IPS-NIHi7 (cell line): ENCODE results near the gene PHF21B.

Experiments
- DNase-seq: peaks from one replicate; pipeline ENCODE4 v3.0.0; 2012; ENCODE audit warnings: mixed read lengths; ENCODE audit errors: extremely low spot score

The PHF21B gene

DNA sequence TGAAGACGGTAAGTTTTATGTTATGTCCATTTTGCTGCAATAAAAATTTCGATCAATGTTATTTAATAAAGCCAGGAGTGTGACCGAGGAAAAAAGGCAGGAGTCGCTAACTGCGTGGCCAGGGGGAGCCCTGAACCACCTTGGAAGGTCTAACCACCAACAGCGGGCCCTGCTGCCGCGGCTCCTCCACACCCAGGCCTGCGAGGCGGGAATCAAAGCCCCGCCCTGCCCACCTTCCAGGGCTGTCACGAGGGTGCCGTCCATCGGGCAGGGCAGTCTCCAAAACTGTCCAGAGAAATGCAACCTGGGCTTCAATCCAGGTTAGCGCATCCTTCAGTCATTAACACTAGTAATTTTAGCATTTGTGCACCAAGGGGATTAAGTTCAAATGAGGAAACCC lies 19.0 kb downstream of the PHF21B start:
- DNase-seq: no peak

DNA sequence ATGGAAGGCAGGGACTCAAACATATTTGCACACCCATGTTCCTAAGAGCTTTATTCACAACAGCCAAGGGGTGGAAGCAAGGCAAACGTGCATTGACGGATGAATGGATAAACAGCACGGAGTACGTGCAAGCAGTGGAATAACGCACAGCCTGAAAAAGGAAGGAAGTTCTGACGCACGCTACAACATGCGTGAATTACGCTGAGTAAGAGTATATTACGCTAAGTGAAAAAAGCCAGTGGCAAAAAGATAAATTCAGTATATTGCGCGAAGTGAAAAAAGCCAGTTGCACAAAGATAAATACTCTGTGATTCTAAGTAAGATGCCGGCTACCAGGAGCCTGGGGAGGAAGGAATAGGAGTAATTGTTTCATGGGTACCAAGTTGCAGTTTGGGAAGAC lies 19.5 kb downstream of the PHF21B start:
- no peak for DNase-seq

DNA sequence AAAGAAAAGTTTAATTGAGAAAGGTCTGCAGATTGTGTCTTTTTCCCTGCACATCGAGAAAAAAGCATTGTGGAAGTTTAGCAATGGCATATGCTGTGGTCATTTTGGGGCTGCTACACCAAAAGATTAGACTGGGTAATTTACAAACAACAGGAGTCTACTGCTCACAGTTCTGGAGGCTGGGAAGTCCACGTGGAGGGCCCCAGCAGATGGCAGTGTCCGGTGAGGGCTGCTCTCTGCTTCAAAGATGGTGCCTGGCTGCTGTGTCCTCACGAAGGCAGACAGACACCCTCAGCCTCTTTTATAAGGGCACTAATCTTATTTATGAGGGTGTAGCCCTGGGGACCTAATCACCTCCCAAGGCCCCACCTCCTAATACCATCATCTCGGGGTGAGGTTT lies 21.1 kb downstream of the PHF21B start:
- no peak for DNase-seq

DNA sequence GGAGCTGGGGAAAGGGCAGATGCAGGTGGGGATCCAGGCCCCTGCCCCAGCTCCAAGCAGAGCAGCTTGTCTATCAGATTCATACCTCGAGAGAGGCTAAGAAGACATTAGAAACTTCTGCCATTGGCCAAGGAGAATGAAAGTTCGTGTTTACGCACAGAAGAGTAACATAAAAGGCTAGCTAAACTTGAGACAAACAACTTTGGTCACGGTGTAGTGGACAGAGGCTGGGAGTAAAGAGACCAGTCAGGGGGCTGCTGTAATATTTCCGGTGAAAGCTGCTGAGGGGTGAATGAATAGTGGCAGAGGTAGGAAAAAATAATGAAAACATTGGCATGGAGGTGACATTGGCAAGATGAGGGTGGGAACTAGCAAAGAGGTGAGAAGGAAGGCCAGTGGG lies 22.9 kb downstream of the PHF21B start:
- no peak for DNase-seq

DNA sequence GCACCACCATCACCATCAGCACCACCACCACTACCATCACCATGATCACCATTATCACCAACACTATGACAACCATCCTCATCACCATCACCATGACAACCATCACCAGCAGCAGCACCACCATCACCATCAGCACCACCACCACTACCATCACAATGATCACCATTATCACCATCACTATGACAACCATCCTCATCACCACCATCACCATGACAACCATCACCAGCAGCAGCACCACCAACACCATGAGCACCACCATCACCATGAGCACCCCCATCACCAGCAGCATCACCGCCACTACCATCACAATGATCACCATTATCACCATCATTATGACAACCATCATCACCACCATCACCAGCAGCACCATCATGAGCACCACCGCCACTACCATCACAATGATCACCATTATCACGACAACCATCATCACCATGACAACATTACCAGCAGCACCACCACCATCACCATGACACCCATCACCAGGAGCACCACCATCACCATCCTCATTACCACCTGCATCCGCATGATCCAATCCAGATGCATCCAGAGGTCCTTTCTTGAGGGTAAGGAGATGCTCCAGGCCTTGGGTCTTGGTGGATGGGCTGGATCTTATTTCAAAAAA lies 23.8 kb downstream of the PHF21B start:
- DNase-seq: no peak

DNA sequence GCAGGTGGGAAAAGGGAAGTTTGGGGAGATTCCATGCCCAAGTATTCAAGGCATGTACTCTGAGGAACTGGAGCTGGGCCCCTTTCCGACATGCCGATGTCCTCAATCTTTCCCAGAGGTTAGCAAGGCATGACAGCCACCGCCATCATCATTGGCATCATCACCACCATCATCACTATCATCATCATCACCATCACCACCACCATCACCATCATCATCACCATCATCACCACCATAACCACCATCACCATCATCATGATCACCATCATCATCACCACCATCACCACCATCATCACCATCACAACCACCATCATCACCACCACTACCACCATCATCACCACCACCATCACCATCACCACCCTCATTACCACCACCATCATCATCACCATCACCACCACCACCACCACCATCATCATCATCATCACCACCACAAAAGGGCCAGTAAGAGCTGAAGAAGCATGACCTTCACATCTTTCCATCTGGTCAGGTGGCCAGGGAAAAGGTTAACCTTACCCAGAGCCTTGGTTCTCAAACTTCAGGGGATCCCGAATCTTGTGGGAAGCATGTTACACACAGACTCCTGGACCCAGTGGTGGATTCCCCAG lies 25.8 kb downstream of the PHF21B start:
- no peak for DNase-seq

DNA sequence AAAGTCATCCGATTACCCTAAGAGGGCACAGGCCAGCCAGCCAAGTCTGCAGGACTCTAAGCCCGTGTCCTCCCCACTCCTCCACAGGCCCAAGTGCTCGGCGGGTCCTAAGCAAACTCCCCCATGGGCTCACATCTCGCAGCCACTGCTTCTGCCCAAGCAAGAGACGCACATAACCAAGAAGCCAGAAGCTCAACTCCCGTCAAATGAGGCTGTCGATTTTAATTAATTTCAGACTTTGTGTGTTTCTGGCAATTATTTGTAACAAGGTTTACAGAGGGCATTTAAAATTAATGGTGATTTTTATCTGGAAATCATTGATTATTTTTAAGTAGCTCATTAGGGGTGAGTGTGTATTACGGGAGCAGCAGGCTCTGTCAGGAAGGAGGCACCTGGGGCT lies 27.4 kb downstream of the PHF21B start:
- DNase-seq: no peak

DNA sequence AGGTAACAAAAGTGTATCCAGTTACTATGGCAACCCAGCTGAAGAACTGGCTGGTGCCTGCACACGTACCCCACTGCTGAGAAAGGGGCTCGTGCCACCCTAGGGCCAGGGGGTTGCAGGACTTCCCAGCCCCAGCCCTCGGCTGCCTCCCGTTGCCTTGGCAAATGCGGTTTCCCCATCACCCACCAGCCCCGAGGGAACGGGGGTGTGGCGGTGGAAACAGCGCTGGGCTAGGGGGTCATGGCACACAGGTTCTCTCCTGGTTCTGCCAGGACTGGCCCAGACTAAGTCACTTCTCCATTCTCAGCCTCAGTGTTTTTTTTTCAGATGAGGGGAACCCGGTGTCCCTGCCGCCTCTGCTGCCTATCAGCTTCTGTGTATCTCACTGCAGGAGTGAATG lies 27.9 kb downstream of the PHF21B start:
- no peak for DNase-seq

DNA sequence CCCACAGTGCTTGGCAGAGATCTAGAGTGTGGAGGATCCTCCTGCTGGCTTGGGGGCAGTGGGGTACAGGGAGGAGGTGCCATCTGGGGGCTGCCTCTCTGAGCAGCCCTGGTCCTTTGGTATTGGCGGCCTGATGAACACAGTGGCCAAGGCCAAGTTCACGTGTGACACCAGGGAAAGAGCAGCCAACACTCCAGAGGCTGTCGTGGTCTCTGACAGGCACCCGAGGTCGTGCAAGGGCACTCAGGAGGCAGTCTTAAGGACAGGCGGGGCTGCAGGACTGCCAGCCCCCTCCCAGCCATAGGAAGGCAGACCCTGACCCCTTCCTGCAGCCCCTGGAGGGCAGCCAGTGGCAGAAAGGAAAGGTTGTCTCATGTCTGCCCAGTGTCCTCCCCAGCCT lies 30.7 kb downstream of the PHF21B start:
- no peak for DNase-seq

DNA sequence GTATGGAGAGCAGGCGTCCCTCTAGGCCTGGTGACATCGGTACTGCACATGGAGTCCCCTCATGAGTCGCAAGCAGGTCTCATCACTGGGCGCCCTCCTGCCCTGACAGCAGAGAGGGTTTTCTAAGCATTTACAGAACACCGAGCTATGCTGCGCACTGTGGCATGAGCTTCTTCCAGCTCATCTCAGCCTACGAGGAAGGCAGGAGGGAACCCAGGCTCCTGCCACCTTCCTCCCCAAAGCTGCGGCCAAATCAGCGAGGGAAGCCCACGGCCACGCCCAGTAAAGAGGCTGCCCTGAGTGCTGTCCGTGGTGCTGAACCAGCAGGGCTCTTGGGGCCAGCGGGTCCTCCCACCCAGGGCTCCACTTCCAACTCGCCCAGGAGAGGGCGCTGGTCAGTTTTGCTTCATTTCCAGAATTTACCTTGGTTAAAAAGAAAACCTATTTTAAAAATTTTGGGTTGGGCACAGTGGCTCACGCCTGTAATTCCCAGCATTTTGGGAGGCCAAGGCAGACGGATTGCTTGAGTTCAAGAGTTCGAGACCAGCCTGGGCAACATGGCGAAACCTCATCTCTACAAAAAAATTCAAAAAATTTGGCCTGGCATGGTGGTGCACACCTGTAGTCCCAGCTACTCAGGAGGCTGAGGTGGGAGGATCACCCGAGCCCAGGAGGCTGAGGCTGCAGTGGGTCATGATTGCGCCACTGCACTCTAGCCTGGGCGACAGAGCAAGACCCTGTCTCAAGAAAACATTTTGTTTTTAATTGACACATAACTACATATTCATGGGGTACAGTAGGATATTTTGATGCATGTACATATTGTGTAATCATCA lies 34.2 kb downstream of the PHF21B start:
- DNase-seq: peak; percentile 98

DNA sequence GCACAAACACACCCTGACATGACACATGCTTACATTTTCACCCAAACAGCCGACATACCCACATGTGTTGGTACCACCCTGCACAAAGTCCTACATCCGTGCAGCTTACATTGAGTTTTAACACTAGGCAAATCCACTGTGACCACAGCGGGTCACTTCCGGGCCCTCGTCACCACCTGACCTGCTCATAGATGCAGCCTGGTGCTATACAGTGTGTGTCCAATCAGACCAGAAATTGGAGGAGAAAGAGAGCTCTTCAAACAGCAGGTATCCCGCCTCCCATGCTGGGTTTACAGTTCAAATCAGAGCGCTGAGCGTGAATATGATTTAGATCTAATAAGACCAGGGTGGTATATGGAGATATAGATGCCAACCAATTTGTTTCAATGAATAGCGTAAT lies 35.4 kb downstream of the PHF21B start:
- DNase-seq: no peak

DNA sequence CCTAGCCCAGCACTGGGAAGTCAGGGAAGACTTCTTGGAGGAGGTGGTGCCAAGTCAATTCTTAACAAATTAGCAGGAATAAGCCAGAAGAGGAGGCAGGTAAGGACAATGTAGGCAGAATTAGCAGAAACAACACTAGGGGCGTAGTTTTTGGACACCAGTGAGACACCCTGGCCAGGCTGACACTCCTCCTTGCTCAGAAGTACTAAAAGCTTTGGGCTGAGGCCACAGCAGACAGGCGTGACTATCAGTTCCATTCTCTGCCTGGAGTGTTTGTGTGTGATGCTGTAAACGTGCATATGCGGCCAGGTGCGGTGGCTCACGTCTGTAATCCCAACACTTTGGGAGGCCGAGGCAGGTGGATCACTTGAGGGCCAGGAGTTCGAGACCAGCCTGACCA lies 36.0 kb downstream of the PHF21B start:
- DNase-seq: no peak

DNA sequence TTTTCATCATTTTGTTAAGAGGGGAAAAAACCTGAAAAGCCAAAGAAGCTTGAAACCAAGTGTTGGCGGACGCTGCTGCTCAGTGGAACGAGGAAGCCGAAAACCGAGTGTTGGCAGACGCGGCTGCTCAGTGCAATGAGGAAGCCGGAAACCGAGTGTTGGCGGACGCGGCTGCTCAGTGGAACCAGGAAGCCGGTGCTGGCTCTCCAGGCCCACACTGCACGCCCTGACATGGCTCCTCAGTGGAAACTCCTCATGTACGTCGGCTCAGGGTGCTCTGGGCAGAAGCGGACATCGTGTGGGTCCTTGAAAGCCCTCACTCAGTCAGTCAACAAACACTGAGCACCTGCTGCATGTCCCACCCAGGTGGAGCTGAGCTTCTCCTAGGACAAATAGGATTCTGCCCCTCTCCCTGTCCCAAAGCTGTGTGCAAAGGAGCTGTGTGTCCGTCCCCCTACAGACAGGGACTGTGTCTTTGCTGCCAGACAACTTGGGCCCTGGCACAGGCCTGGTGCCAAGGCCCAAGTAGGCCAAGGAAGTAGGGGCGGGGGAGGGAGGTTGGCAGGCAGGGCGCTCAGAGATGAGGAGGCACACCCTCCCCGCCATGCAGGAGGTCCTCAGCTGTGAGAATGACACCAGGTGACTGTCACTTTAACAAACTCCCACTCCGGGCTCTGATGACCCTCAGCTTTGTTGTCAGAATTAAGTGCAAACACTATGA lies 37.3 kb downstream of the PHF21B start:
- DNase-seq: no peak

DNA sequence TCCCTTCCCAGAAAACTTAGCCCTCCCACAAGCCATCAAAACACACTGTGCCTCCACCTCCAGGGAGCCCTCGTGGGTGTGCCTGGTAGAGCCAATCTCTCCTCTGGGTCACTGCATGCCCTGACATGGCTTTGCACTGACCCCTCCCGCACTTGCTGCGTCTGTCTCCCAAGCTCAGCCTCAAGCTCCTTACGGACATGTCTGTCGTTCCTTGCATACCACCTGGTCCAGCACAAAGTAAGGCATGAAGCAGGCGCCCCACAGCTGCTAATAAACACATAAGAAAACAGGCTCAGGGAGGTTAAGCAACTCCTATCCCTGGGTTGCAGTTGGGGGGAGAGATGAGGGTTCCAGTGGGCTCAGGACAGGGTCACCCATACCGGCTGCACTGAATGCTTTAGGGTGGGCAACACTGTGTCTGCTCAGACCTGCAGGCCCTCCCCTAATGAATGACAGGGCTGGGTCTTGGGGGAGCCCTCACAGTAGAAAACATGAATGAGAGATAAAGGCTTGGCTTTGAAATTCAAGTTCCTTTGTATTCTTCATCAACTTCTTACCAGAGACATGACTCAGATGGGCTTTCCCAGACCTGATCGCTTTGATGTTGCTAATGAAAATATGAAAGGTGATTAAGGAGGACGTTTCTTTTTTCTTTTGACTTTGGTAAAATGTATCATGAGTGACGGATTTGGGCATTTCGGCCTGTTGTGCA lies 38.0 kb downstream of the PHF21B start:
- no peak for DNase-seq

DNA sequence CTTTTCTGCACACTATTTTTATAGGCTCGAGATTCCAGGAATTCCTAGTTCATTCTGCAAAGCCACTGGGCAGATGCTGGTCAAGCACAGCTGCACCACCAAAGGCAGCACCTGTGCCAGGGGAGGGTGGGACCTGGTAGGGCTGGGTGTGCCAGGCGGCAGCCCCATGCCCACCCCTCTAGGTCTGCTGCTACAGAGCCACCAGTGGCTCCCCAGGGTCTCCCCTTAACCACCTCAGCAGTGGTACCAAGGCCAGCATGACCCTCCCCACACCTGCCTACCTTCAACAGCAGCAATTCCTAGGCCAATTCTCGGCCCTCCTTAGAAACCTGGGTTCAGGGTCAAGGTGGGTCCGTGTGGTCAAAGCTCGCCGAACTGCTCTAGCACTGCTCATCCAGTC lies 39.5 kb downstream of the PHF21B start:
- no peak for DNase-seq

DNA sequence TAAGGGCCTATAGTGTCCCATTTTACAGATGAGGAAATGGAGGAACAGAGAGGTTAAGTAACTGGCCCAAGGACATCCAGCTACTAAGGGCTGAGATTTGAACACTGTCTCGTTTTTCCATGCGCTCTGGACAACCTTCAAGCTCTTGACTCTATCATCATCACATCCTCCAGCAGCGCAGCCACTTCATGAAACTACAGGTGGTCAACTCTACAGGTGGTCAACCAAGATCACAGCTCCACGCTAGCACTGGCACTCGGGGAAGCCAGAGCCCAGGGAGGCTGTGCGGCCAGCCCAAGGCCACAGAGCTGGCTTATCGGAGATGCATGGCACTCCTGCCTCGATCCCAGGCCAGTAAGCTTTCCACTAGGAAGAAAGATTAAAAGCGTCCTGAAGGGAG lies 40.0 kb downstream of the PHF21B start:
- DNase-seq: no peak

DNA sequence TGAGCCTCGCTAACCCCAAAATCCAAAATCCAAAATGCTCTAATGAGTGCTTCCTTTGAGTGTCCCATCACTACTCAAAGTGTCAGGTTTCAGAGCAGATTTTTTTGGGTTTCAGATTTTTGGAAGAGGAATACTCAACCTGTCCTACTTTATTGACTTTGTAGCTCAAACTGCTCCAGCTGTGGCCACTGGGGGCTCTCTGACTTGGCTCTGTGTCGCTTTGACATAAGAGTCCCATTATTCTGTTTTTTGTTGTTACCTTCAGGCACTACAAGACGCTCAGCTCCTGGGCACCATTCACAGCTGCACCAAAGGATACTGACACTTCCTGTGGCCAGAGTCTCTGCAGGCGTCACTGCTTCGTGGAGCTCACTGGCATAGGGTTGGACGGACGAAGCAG lies 41.1 kb downstream of the PHF21B start:
- DNase-seq: no peak

DNA sequence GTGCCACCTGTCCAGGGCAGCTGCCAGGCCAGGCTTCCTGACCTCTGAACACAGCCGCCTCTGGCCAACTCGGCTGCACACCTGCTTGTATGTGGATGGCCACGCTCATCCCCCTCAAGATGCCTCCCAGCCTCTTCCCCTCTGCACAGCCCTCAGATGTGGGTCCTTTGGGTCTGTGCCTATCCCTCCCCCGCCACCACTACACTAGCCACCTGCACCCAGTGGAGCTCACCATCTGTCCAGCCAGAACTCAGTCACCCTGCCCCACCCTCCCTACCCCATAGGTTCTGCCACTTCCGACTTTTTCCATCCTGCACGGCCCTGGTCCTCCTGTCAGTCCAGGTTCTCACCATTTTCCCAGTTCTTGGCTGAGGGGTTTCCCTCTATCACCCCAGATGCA lies 44.6 kb downstream of the PHF21B start:
- no peak for DNase-seq

DNA sequence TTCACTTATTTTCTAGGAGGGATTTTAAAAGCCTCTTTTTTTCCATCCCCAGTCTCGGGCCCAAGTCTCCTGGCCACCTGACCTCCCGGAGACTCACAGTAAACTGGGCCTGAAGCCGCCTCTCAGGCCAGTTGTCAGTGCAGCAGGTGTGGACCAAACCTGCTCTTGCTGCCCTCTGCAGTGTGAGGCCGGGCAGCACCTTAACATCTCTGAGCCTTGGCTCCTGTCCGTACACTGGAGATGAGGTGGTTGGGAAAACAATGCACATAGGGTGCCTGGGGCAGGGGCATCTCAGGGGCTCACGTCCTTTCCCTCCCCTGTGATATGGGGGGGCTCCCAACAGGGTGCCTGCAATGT lies 45.1 kb downstream of the PHF21B start:
- no peak for DNase-seq

DNA sequence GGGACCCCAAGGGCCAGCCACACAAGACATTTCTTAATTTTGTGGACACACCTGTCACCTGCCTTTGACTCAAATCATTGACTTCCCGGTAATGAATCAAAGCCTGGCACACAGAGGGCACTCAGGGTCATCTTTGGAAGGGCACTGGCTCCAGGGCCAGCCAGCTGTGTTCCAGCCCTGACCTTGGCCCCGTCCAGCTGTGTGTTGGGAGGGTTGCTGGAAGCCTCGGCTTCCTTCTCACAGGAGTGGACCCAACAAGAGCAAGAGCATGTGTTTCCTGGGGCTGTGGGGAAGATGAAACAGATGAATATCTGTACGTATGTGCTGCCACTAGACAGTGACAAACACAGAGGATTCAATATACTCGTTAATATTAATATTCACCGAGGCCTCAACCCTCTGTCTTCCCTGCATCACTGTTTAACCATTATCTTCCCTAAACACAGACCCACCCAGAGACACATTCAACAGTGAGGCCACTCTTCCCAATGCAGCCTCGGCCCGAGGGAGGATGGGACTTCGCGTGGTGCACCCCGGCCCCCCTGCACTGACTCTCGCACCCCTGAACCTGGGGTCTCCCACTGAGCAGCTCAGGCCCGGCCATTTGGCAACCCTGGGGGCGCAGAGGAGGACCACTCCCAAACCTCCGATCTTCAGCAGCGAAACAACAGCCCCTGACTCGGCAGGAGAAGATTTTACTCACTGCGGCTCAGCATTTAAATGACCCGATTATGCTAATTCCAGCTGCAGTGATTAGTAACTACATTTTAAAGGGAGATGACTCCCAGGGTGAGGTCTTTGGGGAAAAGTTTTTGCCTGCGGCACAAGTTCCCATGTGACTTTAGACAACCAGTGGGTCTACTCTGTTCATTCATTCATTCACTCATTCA lies 45.7 kb downstream of the PHF21B start:
- no peak for DNase-seq
